H1 (cell line): ENCODE results near the gene SH3BP2. TPM values are rescaled to one million over a fixed set of nuclear protein-coding genes. Genes with fewer than 3 reads are reported as not detected.

Experiments
- CTCF ChIA-PET: fragments of 300-600 bp; sonication (Branson Sonifier 250); formaldehyde crosslinking; loops from one replicate; lab custom pipeline; 2021; ENCODE audit not compliant: partially characterized antibody; lab: Charles Lee
- POLR2A ChIA-PET: fragments of 300-600 bp; sonication (Branson Sonifier 250); formaldehyde crosslinking; loops from one replicate; lab custom pipeline; 2021; ENCODE audit warnings: inconsistent platforms; ENCODE audit not compliant: partially characterized antibody; lab: Charles Lee
- DNase-seq, 2 experiments: peaks; one replicate each; pipeline versions ENCODE4 v3.0.0 to v3.0.0-alpha.2; 2010 to 2022; ENCODE audit warnings: low spot score in 2 of 2, low read depth in 1 of 2, mixed read lengths in 1 of 2
- FAIRE-seq: peaks from 2 replicates; lab custom pipeline; 2011; peaks lifted over from hg19 to GRCh38; lab: Jason Lieb, UNC
- H2AFZ ChIP-seq: 2 replicates; pipeline ENCODE4 v1.8.1; 2012; ENCODE audit warnings: low read length, inconsistent platforms
- H2AK5ac ChIP-seq: 2 replicates; pipeline ENCODE4 v1.6.1; 2013; ENCODE audit warnings: low read depth, low read length
- H2BK120ac ChIP-seq: replicated peaks from 2 replicates; pipeline ENCODE3; 2013; ENCODE audit warnings: low read depth, low read length, inconsistent platforms
- H2BK12ac ChIP-seq: 2 replicates; pipeline ENCODE4 v1.6.1; 2013; ENCODE audit warnings: low read depth, low read length
- H2BK15ac ChIP-seq: 2 replicates; pipeline ENCODE4 v1.6.1; 2013; ENCODE audit warnings: low read length
- H2BK20ac ChIP-seq: 2 replicates; pipeline ENCODE4 v1.6.1; 2013; ENCODE audit warnings: low read length
- H2BK5ac ChIP-seq: 2 replicates; pipeline ENCODE4 v1.6.1; 2013; ENCODE audit warnings: low read depth, low read length
- H3K14ac ChIP-seq: 2 replicates; pipeline ENCODE4 v1.6.1; 2013; ENCODE audit warnings: inconsistent platforms; ENCODE audit not compliant: insufficient read length
- H3K18ac ChIP-seq: 2 replicates; pipeline ENCODE4 v1.6.1; 2013; ENCODE audit warnings: low read length; ENCODE audit errors: extremely low read depth
- H3K23ac ChIP-seq: 2 replicates; pipeline ENCODE4 v1.6.1; 2013; ENCODE audit warnings: inconsistent platforms; ENCODE audit not compliant: insufficient read length
- H3K23me2 ChIP-seq: 2 replicates; pipeline ENCODE4 v1.6.1; 2013; ENCODE audit warnings: low read depth, low read length
- H3K27ac ChIP-seq: 2 replicates; pipeline ENCODE4 v1.6.1; 2011; ENCODE audit warnings: low read depth, low read length, inconsistent platforms
- H3K27me3 ChIP-seq, 4 experiments: replicated peaks in 1 of 4; 1 replicate in 1 of 4; 2 replicates in 3 of 4; pipeline versions ENCODE4 v1.6.1 to v1.8.1; 2011 to 2013; ENCODE audit warnings: low read length in 3 of 4, mild to moderate bottlenecking in 3 of 4, inconsistent platforms in 2 of 4, mixed read lengths in 2 of 4, moderate library complexity in 1 of 4; ENCODE audit not compliant: control insufficient read depth in 3 of 4, insufficient read depth in 3 of 4; ENCODE audit errors: extremely low read depth in 1 of 4
- H3K36me3 ChIP-seq, 4 experiments: 2 replicates each; pipeline versions ENCODE4 v1.6.1 to v1.8.1; 2011 to 2013; ENCODE audit warnings: mild to moderate bottlenecking in 4 of 4, low read length in 3 of 4, moderate library complexity in 2 of 4, control low read depth in 1 of 4, inconsistent platforms in 1 of 4; ENCODE audit not compliant: insufficient read depth in 4 of 4, control insufficient read depth in 2 of 4
- H3K4ac ChIP-seq: replicated peaks from 2 replicates; pipeline ENCODE3; 2013; ENCODE audit warnings: low read length, low read depth, mixed read lengths, inconsistent platforms; ENCODE audit not compliant: insufficient read length
- H3K4me1 ChIP-seq, 4 experiments: replicated peaks in 1 of 4; 1 replicate in 1 of 4; 2 replicates in 3 of 4; pipeline versions ENCODE4 v1.6.1 to v1.8.1; 2011 to 2013; ENCODE audit warnings: low read length in 3 of 4, inconsistent platforms in 2 of 4, mixed read lengths in 1 of 4; ENCODE audit not compliant: insufficient read depth in 4 of 4, control insufficient read depth in 3 of 4
- H3K4me2 ChIP-seq, 2 experiments: 2 replicates each; pipeline versions ENCODE4 v1.6.1 to v1.8.1; 2011 to 2013; ENCODE audit warnings: low read depth in 2 of 2, low read length in 2 of 2, control low read depth in 1 of 2, inconsistent platforms in 1 of 2, mild to moderate bottlenecking in 1 of 2; ENCODE audit not compliant: insufficient read depth in 1 of 2
- H3K4me3 ChIP-seq, 4 experiments: fragments of 200-600, 300-600 bp in 1 of 4; sonication (generic), shearing (Covaris generic), sonication (Bioruptor Twin) in 1 of 4; 2 replicates each; pipeline versions ENCODE4 v1.5.1 to v1.8.1; 2011 to 2016; ENCODE audit warnings: low read length in 4 of 4, low read depth in 3 of 4, control low read depth in 2 of 4, inconsistent platforms in 2 of 4, mild to moderate bottlenecking in 2 of 4, mixed read lengths in 1 of 4, moderate library complexity in 1 of 4; ENCODE audit not compliant: insufficient read depth in 2 of 4; ENCODE audit errors: extremely low read depth in 1 of 4
- H3K56ac ChIP-seq: replicated peaks from 2 replicates; pipeline ENCODE3; 2013; ENCODE audit warnings: low read depth, mild to moderate bottlenecking, mixed read lengths, low read length, inconsistent platforms; ENCODE audit not compliant: insufficient read length
- H3K79me1 ChIP-seq: 2 replicates; pipeline ENCODE4 v1.6.1; 2013; ENCODE audit warnings: low read depth, low read length, control low read depth
- H3K79me2 ChIP-seq, 2 experiments: 2 replicates each; pipeline versions ENCODE4 v1.6.1 to v1.8.1; 2012 to 2013; ENCODE audit warnings: low read length in 2 of 2, mild to moderate bottlenecking in 2 of 2, inconsistent platforms in 1 of 2; ENCODE audit not compliant: insufficient read depth in 2 of 2, control insufficient read depth in 1 of 2
- H3K9ac ChIP-seq, 4 experiments: replicated peaks in 1 of 4; 1 replicate in 1 of 4; 2 replicates in 3 of 4; pipeline versions ENCODE4 v1.6.1 to v1.8.1; 2011 to 2013; ENCODE audit warnings: low read depth in 3 of 4, low read length in 3 of 4, control low read depth in 2 of 4, mild to moderate bottlenecking in 2 of 4, moderate library complexity in 2 of 4, inconsistent platforms in 1 of 4; ENCODE audit errors: extremely low read depth in 1 of 4
- H3K9me3 ChIP-seq, 2 experiments: 2 replicates each; pipeline versions ENCODE4 v1.6.1 to v1.8.1; 2012 to 2013; ENCODE audit warnings: mild to moderate bottlenecking in 2 of 2, moderate library complexity in 2 of 2, control low read depth in 1 of 2, inconsistent platforms in 1 of 2, low read depth in 1 of 2, low read length in 1 of 2, mixed read lengths in 1 of 2; ENCODE audit not compliant: insufficient read depth in 2 of 2
- H4K20me1 ChIP-seq, 2 experiments: replicated peaks in 1 of 2; 2 replicates each; pipeline versions ENCODE3 to v1.8.1; 2011 to 2013; ENCODE audit warnings: inconsistent platforms in 2 of 2, low read length in 2 of 2, mild to moderate bottlenecking in 1 of 2; ENCODE audit not compliant: insufficient read depth in 2 of 2, control insufficient read depth in 1 of 2
- H4K5ac ChIP-seq: 2 replicates; pipeline ENCODE4 v1.6.1; 2013; ENCODE audit warnings: low read length, low read depth, mixed read lengths, inconsistent platforms; ENCODE audit not compliant: insufficient read length
- H4K8ac ChIP-seq: 2 replicates; pipeline ENCODE4 v1.8.0; 2013; ENCODE audit warnings: mild to moderate bottlenecking, moderate library complexity, low read length, inconsistent platforms; ENCODE audit not compliant: insufficient read depth; ENCODE audit errors: extremely low read depth
- H4K91ac ChIP-seq: replicated peaks from 2 replicates; pipeline ENCODE3; 2013; ENCODE audit warnings: low read length, mixed read lengths, inconsistent platforms; ENCODE audit not compliant: insufficient read length
- ASH2L ChIP-seq: fragments of 200-600, 300-600 bp; sonication (generic); IDR thresholded peaks from one replicate; pipeline ENCODE4 v1.7.1; 2017; ENCODE audit warnings: low read length
- BACH1 ChIP-seq: IDR thresholded peaks from 2 replicates; pipeline ENCODE4 v1.6.1; 2012; ENCODE audit warnings: low read length, improper control_type of control experiment
- SIRT6 ChIP-seq: IDR thresholded peaks from one replicate; pipeline ENCODE4 v1.7.1; 2012; ENCODE audit warnings: low read length, inconsistent platforms
- TAF1 ChIP-seq: IDR thresholded peaks from 2 replicates; pipeline ENCODE4 v1.6.1; 2011; ENCODE audit warnings: mild to moderate bottlenecking, low read depth, low read length
- WGBS, 2 experiments: shearing (Covaris generic) in 1 of 2; methylation state at CpG; one replicate each; pipeline versions ENCODE4 v1.1.6 to v1.1.7; 2013 to 2015; ENCODE audit warnings: low lambda C conversion rate in 2 of 2, mixed read lengths in 2 of 2, inconsistent platforms in 1 of 2, low coverage in 1 of 2, missing lambda C conversion rate in 1 of 2; ENCODE audit not compliant: insufficient replicate concordance in 2 of 2, insufficient coverage in 1 of 2, insufficient read length in 1 of 2; ENCODE audit errors: extremely low coverage in 1 of 2, missing lambda C conversion rate in 1 of 2; 5-methylcytosine and 5-hydroxymethylcytosine counted together
- polyA plus RNA-seq, 7 experiments: library from polyadenylated mRNA; depleted of rRNA in 3 of 7; stranded (reverse) in 5 of 7; unstranded in 2 of 7; fragments of >200 nt in 5 of 7; fragments of 200-250 nt in 2 of 7; gene quantifications; 1 replicate in 5 of 7; 2 replicates in 1 of 7; 4 replicates in 1 of 7; pipeline versions ENCODE4 v1.2.1 to v1.2.3, GENCODE V29; 2011 to 2013; ENCODE audit warnings: missing spikeins in 2 of 7, mixed read lengths in 2 of 7
- total RNA-seq: library from RNA; stranded (reverse); fragmentation: NEBNext Ultra II Directional; extraction: Animal tissue kit (Norgen Biotek cat#: 25700); gene quantifications from 2 replicates; pipeline ENCODE4 v1.2.1, GENCODE V29; 2021
- TF ChIP-seq, protein P1 (sequence below): IDR thresholded peaks from 2 replicates; pipeline ENCODE4 v1.6.1; 2012; ENCODE audit warnings: low read length, inconsistent platforms

The SH3BP2 gene
- total and polyA plus RNA-seq, 2 of the 8 experiments (the other 6 are each of a cell fraction or from before 2014, with no cell fraction given): 27.4 to 31.4 TPM

DNA sequence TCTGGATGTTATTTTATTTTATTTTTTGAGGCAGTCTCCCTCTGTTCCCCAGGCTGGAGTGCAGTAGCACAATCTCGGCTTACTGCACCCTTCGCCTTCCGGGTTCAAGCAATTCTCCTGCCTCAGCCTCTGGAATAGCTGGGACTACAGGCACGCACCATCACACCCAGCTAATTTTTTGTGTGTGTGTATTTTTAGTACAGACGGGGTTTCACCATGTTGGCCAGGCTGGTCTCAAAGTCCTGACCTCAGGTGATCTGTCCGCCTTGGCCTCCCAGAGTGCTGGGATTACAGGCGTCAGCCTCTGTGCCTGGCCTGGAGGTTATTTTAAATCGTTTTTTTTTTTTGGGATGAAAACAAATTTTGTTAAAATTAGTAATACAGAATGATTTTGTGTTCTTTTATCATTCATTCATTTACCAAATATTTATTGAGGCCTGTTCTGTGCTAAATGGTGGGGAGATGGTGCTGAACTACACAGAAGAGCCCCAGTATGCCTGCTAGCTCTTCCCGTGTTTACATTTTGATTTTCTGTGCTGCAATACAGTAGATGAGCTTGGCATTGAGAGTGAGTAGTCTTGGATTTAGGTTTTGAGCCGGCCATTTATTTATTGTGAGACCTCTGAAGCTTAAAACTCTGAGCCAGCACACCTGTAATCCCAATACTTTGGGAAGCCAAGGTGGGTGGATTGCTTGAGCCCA lies 73.4 kb downstream of the SH3BP2 start:
- Histone ChIP-seq H3K23me2 (no peaks in the 10 kb centered on the region), H2BK20ac (no peak overlapping the region), H3K27me3 (no peaks in the 10 kb centered on the region), H2BK5ac (no peak overlapping the region), H3K9ac (no peak overlapping the region), H2AK5ac (no peak overlapping the region), H3K4me3 (no peak overlapping the region), H3K4me1 (peaks cover 9 to 31% (median 17%) of the 10 kb centered on the region in 4 experiments), H2BK12ac (no peak overlapping the region), H4K8ac (no peak overlapping the region), H3K79me1 (peaks cover 8% of the 10 kb centered on the region; the same call in 1 of the 2 replicates), H4K91ac (no peak overlapping the region), H3K9me3 (no peaks in the 10 kb centered on the region), H3K56ac (no peak overlapping the region), H3K14ac (no peak overlapping the region), H4K5ac (no peak overlapping the region), H3K23ac (no peak overlapping the region), H3K27ac (no peak overlapping the region), H3K18ac (no peak overlapping the region), H3K79me2 (peaks cover 9 to 88% of the 10 kb centered on the region in 2 experiments), H2BK15ac (no peak overlapping the region), H3K4ac (no peak overlapping the region), H2AFZ (no peak overlapping the region), H3K36me3 (no peaks in the 10 kb centered on the region), H3K4me2 (no peak overlapping the region), H4K20me1 (peaks cover 3 to 10% of the 10 kb centered on the region in 2 experiments), H2BK120ac (no peak overlapping the region)
- WGBS, 2 experiments: 86% methylated on average over 10 of the region's 10 CpGs; no CpG with 5 or more reads in 1 of the 2 experiments
- FAIRE-seq (no peak), DNase-seq (no peak)
- ChIA-PET CTCF (interaction anchor here (2.6 kb wide), 1 partner anchor 12 kb away, joined by 7 read pairs; no protein-coding TSS in a partner anchor), POLR2A (interaction anchor here (0.6 kb wide), 1 partner anchor 85 kb away, joined by 3 read pairs; no protein-coding TSS in a partner anchor)
- no peak for TF ChIP-seq TAF1
- TF ChIP-seq, protein P1, sequence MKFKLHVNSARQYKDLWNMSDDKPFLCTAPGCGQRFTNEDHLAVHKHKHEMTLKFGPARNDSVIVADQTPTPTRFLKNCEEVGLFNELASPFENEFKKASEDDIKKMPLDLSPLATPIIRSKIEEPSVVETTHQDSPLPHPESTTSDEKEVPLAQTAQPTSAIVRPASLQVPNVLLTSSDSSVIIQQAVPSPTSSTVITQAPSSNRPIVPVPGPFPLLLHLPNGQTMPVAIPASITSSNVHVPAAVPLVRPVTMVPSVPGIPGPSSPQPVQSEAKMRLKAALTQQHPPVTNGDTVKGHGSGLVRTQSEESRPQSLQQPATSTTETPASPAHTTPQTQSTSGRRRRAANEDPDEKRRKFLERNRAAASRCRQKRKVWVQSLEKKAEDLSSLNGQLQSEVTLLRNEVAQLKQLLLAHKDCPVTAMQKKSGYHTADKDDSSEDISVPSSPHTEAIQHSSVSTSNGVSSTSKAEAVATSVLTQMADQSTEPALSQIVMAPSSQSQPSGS: no peak
- no peak for TF ChIP-seq SIRT6
- no peak for TF ChIP-seq ASH2L
- no peak for TF ChIP-seq BACH1
